SK-N-SH (cell line): ENCODE measurements around the gene WDR91. TPM values are rescaled to one million over a fixed set of nuclear protein-coding genes. Genes with fewer than 3 reads are reported as not detected.

Source experiments
- CTCF ChIA-PET: fragments of 300-600, 350-600 bp; formaldehyde crosslinking; extraction: SDS; loops from one replicate; lab custom pipeline; 2021; lab: Yijun Ruan, JAX
- POLR2A ChIA-PET: fragments of 350-600 bp; sonication (Branson Sonifier 250); formaldehyde crosslinking; extraction: SDS; loops from one replicate; lab custom pipeline; 2020; ENCODE audit warnings: antibody characterized with exemption, inconsistent platforms; lab: Yijun Ruan, JAX
- DNase-seq: peaks from one replicate; pipeline ENCODE4 v3.0.0; 2012
- H2AFZ ChIP-seq: fragments of 200-600 bp; sonication (generic); 2 replicates; pipeline ENCODE4 v1.8.1; 2016; ENCODE audit warnings: antibody characterized with exemption, mild to moderate bottlenecking, low read depth
- H3F3A ChIP-seq: fragments of 200-600 bp; sonication (generic); replicated peaks from 2 replicates; pipeline ENCODE3; 2016; ENCODE audit warnings: antibody characterized with exemption, mild to moderate bottlenecking; ENCODE audit not compliant: insufficient read depth
- H3K27ac ChIP-seq, 2 experiments: fragments of 200-500 bp in 1 of 2; fragments of 200-600 bp in 1 of 2; sonication (Bioruptor generic) in 1 of 2; sonication (generic), shearing (Covaris generic) in 1 of 2; 2 replicates each; pipeline versions ENCODE4 v1.5.1 to v1.6.1; 2014 to 2016; ENCODE audit warnings: low read depth in 2 of 2, inconsistent platforms in 1 of 2, low read length in 1 of 2, mild to moderate bottlenecking in 1 of 2, mixed read lengths in 1 of 2
- H3K27me3 ChIP-seq: fragments of 200-600 bp; sonication (generic), shearing (Covaris generic); 2 replicates; pipeline ENCODE4 v1.6.1; 2016; ENCODE audit warnings: mixed run types; ENCODE audit not compliant: insufficient read depth
- H3K36me3 ChIP-seq, 2 experiments: fragments of 200-500 bp in 1 of 2; fragments of 200-600 bp in 1 of 2; sonication (Bioruptor generic) in 1 of 2; sonication (generic) in 1 of 2; replicated peaks in 1 of 2; 2 replicates each; pipeline versions ENCODE3 to v1.5.1; 2014 to 2016; ENCODE audit warnings: low read length in 1 of 2, mild to moderate bottlenecking in 1 of 2; ENCODE audit not compliant: insufficient read depth in 2 of 2, control insufficient read depth in 1 of 2
- H3K4me1 ChIP-seq, 2 experiments: fragments of 200-500 bp in 1 of 2; fragments of 200-600 bp in 1 of 2; sonication (Bioruptor generic) in 1 of 2; sonication (generic), shearing (Covaris generic) in 1 of 2; 2 replicates each; pipeline versions ENCODE4 v1.5.1 to v1.6.1; 2014 to 2016; ENCODE audit warnings: low read depth in 1 of 2, low read length in 1 of 2, mixed run types in 1 of 2; ENCODE audit not compliant: insufficient read depth in 2 of 2, control insufficient read depth in 1 of 2
- H3K4me2 ChIP-seq: fragments of 200-600 bp; sonication (generic), shearing (Covaris generic); 2 replicates; pipeline ENCODE4 v1.6.1; 2017; ENCODE audit warnings: mixed run types
- H3K4me3 ChIP-seq, 2 experiments: fragments of 200-500 bp in 1 of 2; fragments of 200-600 bp in 1 of 2; sonication (Bioruptor generic) in 1 of 2; sonication (generic), shearing (Covaris generic) in 1 of 2; 2 replicates each; pipeline versions ENCODE4 v1.5.1 to v1.8.1; 2014 to 2016; ENCODE audit warnings: low read depth in 2 of 2, inconsistent platforms in 1 of 2, low read length in 1 of 2, mild to moderate bottlenecking in 1 of 2, mixed read lengths in 1 of 2, moderate library complexity in 1 of 2
- H3K79me2 ChIP-seq: fragments of 200-600 bp; sonication (generic); 2 replicates; pipeline ENCODE4 v1.8.1; 2017; ENCODE audit warnings: mild to moderate bottlenecking; ENCODE audit not compliant: insufficient read depth
- H3K9ac ChIP-seq: fragments of 200-600 bp; sonication (generic); 2 replicates; pipeline ENCODE4 v1.6.1; 2017; ENCODE audit warnings: mixed run types
- H3K9me2 ChIP-seq: fragments of 200-600 bp; sonication (generic); 2 replicates; pipeline ENCODE4 v1.6.1; 2017; ENCODE audit warnings: mixed run types
- H3K9me3 ChIP-seq: fragments of 200-600 bp; sonication (generic); 2 replicates; pipeline ENCODE4 v1.6.1; 2017; ENCODE audit warnings: mixed run types, mild to moderate bottlenecking, moderate library complexity
- H4K20me1 ChIP-seq: fragments of 200-600 bp; sonication (generic); 2 replicates; pipeline ENCODE4 v1.6.1; 2017; ENCODE audit warnings: mild to moderate bottlenecking, mixed run types; ENCODE audit not compliant: insufficient read depth
- CHD2 ChIP-seq: fragments of 150-350 bp; IDR thresholded peaks from 2 replicates; pipeline ENCODE4 v1.6.1; 2018; ENCODE audit warnings: low read length; ENCODE audit not compliant: partially characterized antibody
- FOSL2 ChIP-seq: IDR thresholded peaks from 2 replicates; pipeline ENCODE4 v1.4.0; 2012; ENCODE audit warnings: low read depth, mild to moderate bottlenecking, moderate library complexity, borderline replicate concordance
- FOXM1 ChIP-seq: IDR thresholded peaks from 2 replicates; pipeline ENCODE4 v1.4.0; 2012; ENCODE audit warnings: low read depth, mild to moderate bottlenecking
- GABPA ChIP-seq: IDR thresholded peaks from 2 replicates; pipeline ENCODE4 v1.4.0; 2012; ENCODE audit warnings: low read depth, mild to moderate bottlenecking
- IRF3 ChIP-seq: fragments of 150-350 bp; IDR thresholded peaks from 2 replicates; pipeline ENCODE4 v1.6.1; 2016; ENCODE audit warnings: mild to moderate bottlenecking, low read depth, low read length
- MAX ChIP-seq: IDR thresholded peaks from 2 replicates; pipeline ENCODE4 v1.4.0; 2012; ENCODE audit warnings: low read depth
- MEF2A ChIP-seq: IDR thresholded peaks from 2 replicates; pipeline ENCODE4 v1.4.0; 2012; ENCODE audit warnings: low read depth, borderline replicate concordance
- MXI1 ChIP-seq: IDR thresholded peaks from 2 replicates; pipeline ENCODE4 v1.6.1; 2012; ENCODE audit warnings: mild to moderate bottlenecking, low read depth, low read length, improper control_type of control experiment
- NRF1 ChIP-seq: IDR thresholded peaks from 2 replicates; pipeline ENCODE4 v1.6.1; 2012; ENCODE audit warnings: low read depth, mild to moderate bottlenecking, low read length
- RAD21 ChIP-seq: IDR thresholded peaks from 2 replicates; pipeline ENCODE4 v1.6.1; 2012; ENCODE audit warnings: mild to moderate bottlenecking, low read length
- SMC3 ChIP-seq: IDR thresholded peaks from 2 replicates; pipeline ENCODE4 v1.6.1; 2012; ENCODE audit warnings: low read depth, low read length, improper control_type of control experiment
- TEAD4 ChIP-seq: IDR thresholded peaks from 2 replicates; pipeline ENCODE4 v1.4.0; 2012; ENCODE audit warnings: mild to moderate bottlenecking, borderline replicate concordance; ENCODE audit not compliant: insufficient read depth
- WGBS: methylation state at CpG from one replicate; pipeline ENCODE4 v1.1.6; 2017; ENCODE audit warnings: low lambda C conversion rate; 5-methylcytosine and 5-hydroxymethylcytosine counted together
- polyA plus RNA-seq, 3 experiments: library from polyadenylated mRNA; depleted of rRNA; stranded (reverse); fragments of >200 nt; gene quantifications; 2 replicates each; pipeline ENCODE4 v1.2.3, GENCODE V29; 2012
- TF ChIP-seq, protein P1 (sequence below): fragments of 200-600 bp; sonication (generic); IDR thresholded peaks from 2 replicates; pipeline ENCODE4 v1.6.1; 2017; ENCODE audit warnings: antibody characterized with exemption, mild to moderate bottlenecking, moderate library complexity
- TF ChIP-seq, protein P2 (sequence below): IDR thresholded peaks from 2 replicates; pipeline ENCODE4; 2012
- TF ChIP-seq, protein P3 (sequence below): IDR thresholded peaks from 2 replicates; pipeline ENCODE4 v1.6.1; 2012; ENCODE audit warnings: mild to moderate bottlenecking, low read depth, low read length, moderate library complexity

WDR91 gene
- polyA plus RNA-seq, 1 of the 3 experiments (the other 2 are of a cell fraction) = 8.4 TPM

GRCh38 chr7:135194494-135195095, 16.7 kb downstream of the WDR91 start:
- no peaks in the 10 kb centered on the region for H4K20me1 ChIP-seq
- H3K9ac ChIP-seq = no peak overlapping the region
- H3K4me1 ChIP-seq = peaks cover 0 to 6% of the 10 kb centered on the region in 2 experiments; a peak in 2 of 4 replicates
- no peak overlapping the region for H3K4me3 ChIP-seq
- peaks cover 0 to 26% of the 10 kb centered on the region in 2 experiments for H3K36me3 ChIP-seq
- 87% methylated on average over 10 of the region's 12 CpGs for WGBS
- H3K9me2 ChIP-seq = no peaks in the 10 kb centered on the region
- CTCF ChIA-PET = interaction anchor here (1.3 kb wide), 1 partner anchor 10 kb away, joined by 3 read pairs; no protein-coding TSS in a partner anchor
- no peaks in the 10 kb centered on the region for H3K79me2 ChIP-seq
- no peak overlapping the region for H2AFZ ChIP-seq
- no peak overlapping the region for H3K4me2 ChIP-seq
- POLR2A ChIA-PET = no interaction called here
- no peak overlapping the region for H3K27ac ChIP-seq
- H3K27me3 ChIP-seq = no peaks in the 10 kb centered on the region
- no peaks in the 10 kb centered on the region for H3K9me3 ChIP-seq
- H3F3A ChIP-seq = no peaks in the 10 kb centered on the region
- TF ChIP-seq, protein P1, sequence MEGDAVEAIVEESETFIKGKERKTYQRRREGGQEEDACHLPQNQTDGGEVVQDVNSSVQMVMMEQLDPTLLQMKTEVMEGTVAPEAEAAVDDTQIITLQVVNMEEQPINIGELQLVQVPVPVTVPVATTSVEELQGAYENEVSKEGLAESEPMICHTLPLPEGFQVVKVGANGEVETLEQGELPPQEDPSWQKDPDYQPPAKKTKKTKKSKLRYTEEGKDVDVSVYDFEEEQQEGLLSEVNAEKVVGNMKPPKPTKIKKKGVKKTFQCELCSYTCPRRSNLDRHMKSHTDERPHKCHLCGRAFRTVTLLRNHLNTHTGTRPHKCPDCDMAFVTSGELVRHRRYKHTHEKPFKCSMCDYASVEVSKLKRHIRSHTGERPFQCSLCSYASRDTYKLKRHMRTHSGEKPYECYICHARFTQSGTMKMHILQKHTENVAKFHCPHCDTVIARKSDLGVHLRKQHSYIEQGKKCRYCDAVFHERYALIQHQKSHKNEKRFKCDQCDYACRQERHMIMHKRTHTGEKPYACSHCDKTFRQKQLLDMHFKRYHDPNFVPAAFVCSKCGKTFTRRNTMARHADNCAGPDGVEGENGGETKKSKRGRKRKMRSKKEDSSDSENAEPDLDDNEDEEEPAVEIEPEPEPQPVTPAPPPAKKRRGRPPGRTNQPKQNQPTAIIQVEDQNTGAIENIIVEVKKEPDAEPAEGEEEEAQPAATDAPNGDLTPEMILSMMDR = no peak
- TF ChIP-seq MAX (no peak), FOSL2 (no peak), MEF2A (no peak), IRF3 (no peak), FOXM1 (no peak), GABPA (no peak)
- TF ChIP-seq, protein P2, sequence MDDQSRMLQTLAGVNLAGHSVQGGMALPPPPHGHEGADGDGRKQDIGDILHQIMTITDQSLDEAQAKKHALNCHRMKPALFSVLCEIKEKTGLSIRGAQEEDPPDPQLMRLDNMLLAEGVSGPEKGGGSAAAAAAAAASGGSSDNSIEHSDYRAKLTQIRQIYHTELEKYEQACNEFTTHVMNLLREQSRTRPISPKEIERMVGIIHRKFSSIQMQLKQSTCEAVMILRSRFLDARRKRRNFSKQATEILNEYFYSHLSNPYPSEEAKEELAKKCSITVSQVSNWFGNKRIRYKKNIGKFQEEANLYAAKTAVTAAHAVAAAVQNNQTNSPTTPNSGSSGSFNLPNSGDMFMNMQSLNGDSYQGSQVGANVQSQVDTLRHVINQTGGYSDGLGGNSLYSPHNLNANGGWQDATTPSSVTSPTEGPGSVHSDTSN = no peak
- no peak for DNase-seq

GRCh38 chr7:135193615-135194081, 17.7 kb downstream of the WDR91 start:
- 92% methylated on average over 10 of the region's 10 CpGs for WGBS
- H3K9me3 ChIP-seq = no peaks in the 10 kb centered on the region
- no peak for TF ChIP-seq MXI1
- TF ChIP-seq NRF1 = no peak
- no peak for TF ChIP-seq CHD2
- no peak for TF ChIP-seq IRF3
- no peak for TF ChIP-seq GABPA
- no peak for TF ChIP-seq RAD21
- no peak for TF ChIP-seq TEAD4
- TF ChIP-seq SMC3 = no peak
- TF ChIP-seq, protein P3, sequence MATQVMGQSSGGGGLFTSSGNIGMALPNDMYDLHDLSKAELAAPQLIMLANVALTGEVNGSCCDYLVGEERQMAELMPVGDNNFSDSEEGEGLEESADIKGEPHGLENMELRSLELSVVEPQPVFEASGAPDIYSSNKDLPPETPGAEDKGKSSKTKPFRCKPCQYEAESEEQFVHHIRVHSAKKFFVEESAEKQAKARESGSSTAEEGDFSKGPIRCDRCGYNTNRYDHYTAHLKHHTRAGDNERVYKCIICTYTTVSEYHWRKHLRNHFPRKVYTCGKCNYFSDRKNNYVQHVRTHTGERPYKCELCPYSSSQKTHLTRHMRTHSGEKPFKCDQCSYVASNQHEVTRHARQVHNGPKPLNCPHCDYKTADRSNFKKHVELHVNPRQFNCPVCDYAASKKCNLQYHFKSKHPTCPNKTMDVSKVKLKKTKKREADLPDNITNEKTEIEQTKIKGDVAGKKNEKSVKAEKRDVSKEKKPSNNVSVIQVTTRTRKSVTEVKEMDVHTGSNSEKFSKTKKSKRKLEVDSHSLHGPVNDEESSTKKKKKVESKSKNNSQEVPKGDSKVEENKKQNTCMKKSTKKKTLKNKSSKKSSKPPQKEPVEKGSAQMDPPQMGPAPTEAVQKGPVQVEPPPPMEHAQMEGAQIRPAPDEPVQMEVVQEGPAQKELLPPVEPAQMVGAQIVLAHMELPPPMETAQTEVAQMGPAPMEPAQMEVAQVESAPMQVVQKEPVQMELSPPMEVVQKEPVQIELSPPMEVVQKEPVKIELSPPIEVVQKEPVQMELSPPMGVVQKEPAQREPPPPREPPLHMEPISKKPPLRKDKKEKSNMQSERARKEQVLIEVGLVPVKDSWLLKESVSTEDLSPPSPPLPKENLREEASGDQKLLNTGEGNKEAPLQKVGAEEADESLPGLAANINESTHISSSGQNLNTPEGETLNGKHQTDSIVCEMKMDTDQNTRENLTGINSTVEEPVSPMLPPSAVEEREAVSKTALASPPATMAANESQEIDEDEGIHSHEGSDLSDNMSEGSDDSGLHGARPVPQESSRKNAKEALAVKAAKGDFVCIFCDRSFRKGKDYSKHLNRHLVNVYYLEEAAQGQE = no peak
- H3K27ac ChIP-seq = no peak overlapping the region
- H3K9ac ChIP-seq = no peak overlapping the region
- POLR2A ChIA-PET = no interaction called here
- H3K36me3 ChIP-seq = peaks cover 0 to 27% of the 10 kb centered on the region in 2 experiments
- H3K4me3 ChIP-seq = no peak overlapping the region
- H3K9me2 ChIP-seq = no peaks in the 10 kb centered on the region
- no peaks in the 10 kb centered on the region for H3F3A ChIP-seq
- CTCF ChIA-PET = interaction anchor here (1.3 kb wide), 1 partner anchor 11 kb away, joined by 3 read pairs; no protein-coding TSS in a partner anchor
- no peak overlapping the region for H2AFZ ChIP-seq
- no peaks in the 10 kb centered on the region for H3K27me3 ChIP-seq
- H3K4me2 ChIP-seq = no peak overlapping the region
- peaks cover 0 to 10% of the 10 kb centered on the region in 2 experiments; a peak in 2 of 4 replicates for H3K4me1 ChIP-seq
- no peaks in the 10 kb centered on the region for H4K20me1 ChIP-seq
- DNase-seq = no peak
- no peaks in the 10 kb centered on the region for H3K79me2 ChIP-seq
